Activated naive CD4-positive, alpha-beta T cell treated with anti-CD3 and anti-CD28 coated beads, Interleukin-2, amount 10 ng/mL, durations not matched to agents 7 days and 5 days (primary cell): ENCODE results near the gene SLC35G4.
"Not testable (repeated sequence)": the region's sequence is repeated elsewhere in the genome, so short reads cannot be mapped to it uniquely, and the experiment has no call there.

ENCODE experiments used
- CTCF ChIA-PET: fragments of 350-600 bp; sonication (Branson Sonifier 250); formaldehyde crosslinking; loops from one replicate; lab custom pipeline; 2021; ENCODE audit warnings: antibody characterized with exemption; lab: Charles Lee
- DNase-seq: peaks from one replicate; pipeline ENCODE4 v3.0.0-alpha.2; 2020
- H3K27ac Mint-ChIP-seq: one replicate; pipeline ENCODE4 v1.8.0; 2021; ENCODE audit warnings: mild to moderate bottlenecking, moderate library complexity, mixed read lengths
- H3K27me3 Mint-ChIP-seq: one replicate; pipeline ENCODE4 v1.8.0; 2021; ENCODE audit warnings: mild to moderate bottlenecking, mixed read lengths
- H3K36me3 Mint-ChIP-seq: one replicate; pipeline ENCODE4 v1.8.0; 2021; ENCODE audit warnings: mixed read lengths
- H3K4me1 Mint-ChIP-seq: one replicate; pipeline ENCODE4 v1.8.0; 2021; ENCODE audit warnings: mixed read lengths
- H3K4me3 Mint-ChIP-seq: one replicate; pipeline ENCODE4 v1.8.0; 2021; ENCODE audit warnings: mild to moderate bottlenecking, moderate library complexity, mixed read lengths
- H3K9me3 Mint-ChIP-seq: one replicate; pipeline ENCODE4 v1.8.0; 2021; ENCODE audit warnings: mixed read lengths

Gene SLC35G4

GRCh38 chr18:11586896-11587295 lies 22.5 kb upstream of the SLC35G4 start:
- H3K27me3 Mint-ChIP-seq = peaks cover 7% of the 10 kb centered on the region
- H3K36me3 Mint-ChIP-seq = no peaks in the 10 kb centered on the region
- H3K4me3 Mint-ChIP-seq = no peak overlapping the region
- no peaks in the 10 kb centered on the region for H3K9me3 Mint-ChIP-seq
- DNase-seq = no peak
- no peak overlapping the region for H3K27ac Mint-ChIP-seq
- CTCF ChIA-PET = no interaction called here
- H3K4me1 Mint-ChIP-seq = peaks cover 27% of the 10 kb centered on the region

GRCh38 chr18:11587432-11587831 lies 22.0 kb upstream of the SLC35G4 start:
- Mint-ChIP-seq H3K27me3 (peaks cover 11% of the 10 kb centered on the region), H3K27ac (peak overlapping the region; percentile 58), H3K9me3 (no peaks in the 10 kb centered on the region), H3K4me3 (no peak overlapping the region), H3K36me3 (no peaks in the 10 kb centered on the region), H3K4me1 (peaks cover 27% of the 10 kb centered on the region)
- CTCF ChIA-PET = no interaction called here
- DNase-seq = no peak

GRCh38 chr18:11587846-11588245 lies 21.6 kb upstream of the SLC35G4 start:
- Mint-ChIP-seq H3K36me3 (no peaks in the 10 kb centered on the region), H3K9me3 (no peaks in the 10 kb centered on the region), H3K4me1 (peaks cover 27% of the 10 kb centered on the region), H3K4me3 (no peak overlapping the region), H3K27me3 (peaks cover 11% of the 10 kb centered on the region), H3K27ac (peak overlapping the region; percentile 58)
- no peak for DNase-seq
- CTCF ChIA-PET = no interaction called here

DNA sequence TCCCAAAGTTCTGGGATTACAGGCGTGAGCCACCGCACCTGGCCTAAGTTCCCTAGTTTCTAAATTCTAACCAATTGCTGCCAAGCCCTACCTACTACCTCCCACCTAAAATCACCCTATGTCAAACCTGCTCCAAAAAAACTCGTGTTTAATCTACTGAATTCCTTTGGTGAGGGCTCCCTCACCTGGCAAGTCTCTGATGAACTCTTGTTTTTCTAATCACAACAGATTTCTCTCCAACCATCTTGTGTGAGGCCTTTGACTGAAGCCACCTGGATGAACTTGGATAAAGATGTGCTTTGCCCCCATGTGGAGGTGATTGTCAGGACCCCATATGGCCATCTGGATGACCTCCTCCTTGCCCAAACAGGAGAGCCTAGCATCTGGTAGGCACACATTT lies 17.4 kb upstream of the SLC35G4 start:
- no peak overlapping the region for H3K4me3 Mint-ChIP-seq
- peaks cover 11% of the 10 kb centered on the region for H3K27me3 Mint-ChIP-seq
- no peak for DNase-seq
- no peak overlapping the region for H3K27ac Mint-ChIP-seq
- H3K36me3 Mint-ChIP-seq = no peaks in the 10 kb centered on the region
- no peaks in the 10 kb centered on the region for H3K9me3 Mint-ChIP-seq
- peaks cover 19% of the 10 kb centered on the region for H3K4me1 Mint-ChIP-seq
- CTCF ChIA-PET = no interaction called here

DNA sequence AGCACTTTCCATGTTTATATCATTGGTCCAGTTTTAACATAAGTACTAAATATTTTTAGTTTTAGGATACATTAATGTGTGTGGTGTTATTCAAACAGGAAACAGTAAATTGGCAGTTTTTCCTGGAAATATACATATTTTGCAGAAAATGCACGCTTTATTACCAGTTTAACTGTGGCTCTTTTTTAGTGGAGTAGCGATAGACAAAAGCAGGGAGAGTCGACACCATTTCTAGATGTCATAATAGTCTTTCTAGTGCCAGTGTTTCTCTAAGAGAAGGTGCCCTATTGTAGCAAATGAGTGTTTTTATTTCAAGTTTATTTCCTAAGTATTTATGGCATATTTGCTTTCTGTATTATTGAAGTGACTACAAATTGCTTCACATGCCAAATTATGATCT lies 9.1 kb upstream of the SLC35G4 start:
- CTCF ChIA-PET = no interaction called here
- no peak for DNase-seq
- Mint-ChIP-seq H3K4me3 (no peak overlapping the region), H3K9me3 (no peaks in the 10 kb centered on the region), H3K36me3 (no peaks in the 10 kb centered on the region), H3K27ac (no peak overlapping the region), H3K4me1 (no peaks in the 10 kb centered on the region), H3K27me3 (no peaks in the 10 kb centered on the region)

DNA sequence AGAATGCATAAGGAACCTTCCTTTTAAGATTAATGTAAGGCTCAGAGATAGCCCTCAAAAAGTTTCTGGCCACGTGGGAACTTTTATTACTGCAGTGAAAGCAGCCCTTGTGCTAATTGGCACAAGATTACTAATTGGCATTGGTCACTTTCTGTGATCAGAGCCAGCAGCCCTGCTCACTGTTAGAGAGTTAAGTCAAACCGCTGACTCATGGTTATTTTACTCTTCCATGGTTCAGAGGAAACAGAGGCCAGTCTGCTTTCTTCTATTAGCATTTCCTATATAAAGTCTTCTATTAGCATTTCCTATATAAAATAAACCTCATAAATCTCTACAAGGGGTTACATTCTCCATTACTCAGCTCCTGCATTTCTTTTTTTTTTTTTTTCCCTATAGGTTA lies 1.5 kb upstream of the SLC35G4 start:
- DNase-seq = no peak
- Mint-ChIP-seq H3K36me3 (no peaks in the 10 kb centered on the region), H3K4me1 (no peaks in the 10 kb centered on the region), H3K27me3 (no peaks in the 10 kb centered on the region), H3K9me3 (no peaks in the 10 kb centered on the region), H3K27ac (no peak overlapping the region), H3K4me3 (no peak overlapping the region)
- CTCF ChIA-PET = no interaction called here

GRCh38 chr18:11608618-11609017 lies 778 bp upstream of the SLC35G4 start:
- H3K36me3 Mint-ChIP-seq, H3K9me3 Mint-ChIP-seq, CTCF ChIA-PET, H3K27me3 Mint-ChIP-seq, H3K4me3 Mint-ChIP-seq, H3K4me1 Mint-ChIP-seq, H3K27ac Mint-ChIP-seq, DNase-seq: not testable (repeated sequence)

DNA sequence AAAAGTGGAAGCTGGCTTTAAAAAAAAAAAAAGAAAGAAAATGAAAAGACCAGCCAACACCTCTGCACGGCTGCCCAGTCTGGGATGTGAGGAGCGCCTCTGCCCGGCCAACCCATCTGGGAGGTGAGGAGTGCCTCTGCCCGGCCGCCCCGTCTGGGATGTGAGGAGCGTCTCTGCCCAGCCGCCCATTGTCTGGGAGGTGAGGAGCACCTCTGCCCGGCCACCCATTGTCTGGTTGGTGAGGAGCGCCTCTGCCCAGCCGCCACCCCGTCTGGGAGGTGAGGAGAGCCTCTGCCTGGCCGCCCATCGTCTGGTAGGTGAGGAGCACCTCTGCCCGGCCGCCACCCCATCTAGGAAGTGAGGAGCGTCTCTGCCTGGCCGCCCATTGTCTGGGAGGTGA lies 3.7 kb downstream of the SLC35G4 start:
- CTCF ChIA-PET, DNase-seq, H3K9me3 Mint-ChIP-seq, H3K36me3 Mint-ChIP-seq, H3K4me3 Mint-ChIP-seq, H3K27ac Mint-ChIP-seq, H3K4me1 Mint-ChIP-seq, H3K27me3 Mint-ChIP-seq: not testable (repeated sequence)

GRCh38 chr18:11613611-11614010 lies 4.2 kb downstream of the SLC35G4 start:
- H3K4me3 Mint-ChIP-seq, DNase-seq, CTCF ChIA-PET, H3K27ac Mint-ChIP-seq, H3K27me3 Mint-ChIP-seq, H3K9me3 Mint-ChIP-seq, H3K36me3 Mint-ChIP-seq, H3K4me1 Mint-ChIP-seq: not testable (repeated sequence)

GRCh38 chr18:11614042-11614441 lies 4.6 kb downstream of the SLC35G4 start:
- DNase-seq, H3K9me3 Mint-ChIP-seq, H3K27me3 Mint-ChIP-seq, CTCF ChIA-PET, H3K27ac Mint-ChIP-seq, H3K4me1 Mint-ChIP-seq, H3K36me3 Mint-ChIP-seq, H3K4me3 Mint-ChIP-seq: not testable (repeated sequence)

DNA sequence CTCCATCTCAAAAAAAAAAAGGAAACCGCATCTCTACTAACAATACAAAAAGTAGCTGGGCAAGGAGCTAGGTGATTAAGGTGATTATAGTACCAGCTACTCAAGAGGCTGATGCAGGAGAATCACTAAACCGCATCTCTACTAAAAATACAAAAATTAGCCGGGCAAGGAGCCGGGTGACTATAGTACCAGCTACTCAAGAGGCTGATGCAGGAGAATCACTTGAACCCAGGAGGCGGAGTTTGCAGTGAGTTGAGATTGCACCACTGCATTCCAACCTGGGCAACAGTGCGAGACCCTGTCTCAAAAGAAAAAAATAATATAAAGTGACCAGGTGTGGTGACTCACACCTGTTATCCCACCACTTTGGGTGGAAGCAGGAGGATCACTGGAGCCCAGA lies 5.6 kb downstream of the SLC35G4 start:
- H3K27me3 Mint-ChIP-seq, H3K4me1 Mint-ChIP-seq, H3K4me3 Mint-ChIP-seq, H3K36me3 Mint-ChIP-seq, H3K27ac Mint-ChIP-seq, DNase-seq, H3K9me3 Mint-ChIP-seq, CTCF ChIA-PET: not testable (repeated sequence)

DNA sequence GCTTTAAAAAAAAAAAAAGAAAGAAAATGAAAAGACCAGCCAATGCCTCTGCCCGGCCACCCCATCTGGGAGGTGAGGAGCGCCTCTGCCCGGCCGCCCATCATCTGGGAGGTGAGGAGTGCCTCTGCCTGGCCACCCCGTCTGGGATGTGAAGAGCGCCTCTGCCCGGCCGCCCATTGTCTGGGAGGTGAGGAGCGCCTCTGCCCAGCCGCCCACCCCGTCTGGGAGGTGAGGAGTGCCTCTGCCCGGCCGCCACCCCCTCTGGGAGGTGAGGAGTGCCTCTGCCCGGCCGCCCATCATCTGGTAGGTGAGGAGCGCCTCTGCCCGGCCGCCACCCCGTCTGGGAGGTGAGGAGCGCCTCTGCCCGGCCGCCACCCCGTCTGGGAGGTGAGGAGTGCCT lies 37.9 kb downstream of the SLC35G4 start:
- DNase-seq, CTCF ChIA-PET, H3K4me1 Mint-ChIP-seq, H3K36me3 Mint-ChIP-seq, H3K27me3 Mint-ChIP-seq, H3K4me3 Mint-ChIP-seq, H3K27ac Mint-ChIP-seq, H3K9me3 Mint-ChIP-seq: not testable (repeated sequence)

DNA sequence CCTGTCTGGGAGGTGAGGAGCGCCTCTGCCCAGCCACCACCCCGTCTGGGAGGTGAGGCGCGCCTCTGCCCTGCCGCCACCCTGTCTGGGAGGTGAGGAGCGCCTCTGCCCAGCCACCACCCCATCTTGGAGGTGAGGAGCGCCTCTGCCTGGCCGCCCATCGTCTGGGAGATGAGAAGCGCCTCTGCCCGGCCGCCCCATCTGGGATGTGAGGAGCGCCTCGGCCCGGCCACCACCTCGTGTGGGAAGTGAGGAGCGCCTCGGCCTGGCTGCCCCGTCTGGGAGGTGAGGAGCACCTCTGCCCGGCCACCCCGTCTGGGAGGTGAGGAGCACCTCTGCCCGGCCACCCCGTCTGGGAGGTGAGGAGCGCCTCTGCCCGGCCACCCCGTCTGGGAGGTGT lies 38.4 kb downstream of the SLC35G4 start:
- H3K9me3 Mint-ChIP-seq, DNase-seq, H3K4me3 Mint-ChIP-seq, H3K27me3 Mint-ChIP-seq, H3K36me3 Mint-ChIP-seq, H3K4me1 Mint-ChIP-seq, CTCF ChIA-PET, H3K27ac Mint-ChIP-seq: not testable (repeated sequence)

DNA sequence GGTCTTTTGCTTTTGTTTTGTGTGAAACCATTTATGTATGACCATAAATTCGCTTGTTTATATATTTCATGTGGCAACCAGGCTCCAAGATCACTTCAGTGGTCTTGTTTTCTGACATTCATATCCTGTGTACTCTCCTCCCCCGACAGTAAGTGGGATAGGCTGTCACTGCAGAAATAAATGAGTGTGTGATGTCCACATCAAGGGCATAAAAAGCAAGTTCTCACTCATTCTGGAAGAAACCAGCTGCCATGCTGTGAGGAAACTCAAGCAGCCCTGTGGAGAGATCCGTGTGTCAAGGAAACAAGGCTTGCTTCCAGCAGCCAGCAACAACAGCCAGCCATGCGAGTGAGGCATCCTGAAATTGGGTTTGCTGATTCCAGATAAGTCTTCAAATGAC lies 40.4 kb downstream of the SLC35G4 start:
- no peaks in the 10 kb centered on the region for H3K4me1 Mint-ChIP-seq
- no peak for DNase-seq
- H3K27me3 Mint-ChIP-seq = peaks cover 21% of the 10 kb centered on the region
- no peaks in the 10 kb centered on the region for H3K36me3 Mint-ChIP-seq
- H3K27ac Mint-ChIP-seq = no peak overlapping the region
- H3K4me3 Mint-ChIP-seq = no peak overlapping the region
- peaks cover 4% of the 10 kb centered on the region for H3K9me3 Mint-ChIP-seq
- CTCF ChIA-PET = no interaction called here

GRCh38 chr18:11651899-11652298 lies 42.5 kb downstream of the SLC35G4 start:
- Mint-ChIP-seq H3K9me3 (peaks cover 4% of the 10 kb centered on the region), H3K27ac (no peak overlapping the region), H3K4me1 (peaks cover 3% of the 10 kb centered on the region), H3K4me3 (no peak overlapping the region), H3K27me3 (peaks cover 28% of the 10 kb centered on the region), H3K36me3 (no peaks in the 10 kb centered on the region)
- CTCF ChIA-PET = interaction anchor here (0.6 kb wide), 1 partner anchor 59 kb away, joined by 5 read pairs; no protein-coding TSS in a partner anchor
- no peak for DNase-seq

- no peak overlapping the region for H3K27ac Mint-ChIP-seq
- no peak overlapping the region for H3K4me3 Mint-ChIP-seq
- H3K4me1 Mint-ChIP-seq = peaks cover 3% of the 10 kb centered on the region
- DNase-seq = no peak
- H3K27me3 Mint-ChIP-seq = peaks cover 40% of the 10 kb centered on the region
- CTCF ChIA-PET = no interaction called here
- peaks cover 4% of the 10 kb centered on the region for H3K9me3 Mint-ChIP-seq
- H3K36me3 Mint-ChIP-seq = no peaks in the 10 kb centered on the region
Measured at GRCh38 chr18:11653521-11653920, 44.1 kb downstream of the SLC35G4 start.
